Activated CD4-positive, alpha-beta T cell treated with anti-CD3 and anti-CD28 coated beads for 36 hours (primary cell): ENCODE measurements around the gene SIRPG. TPM values are rescaled to one million over a fixed set of nuclear protein-coding genes. Genes with fewer than 3 reads are reported as not detected.
"Not testable (repeated sequence)": the region's sequence is repeated elsewhere in the genome, so short reads cannot be mapped to it uniquely, and the experiment has no call there.

Experiments used
- ATAC-seq: fragments of 200-7000 bp; cut with Tn5 transposase; one replicate; pipeline ENCODE4 v1.10.0; 2021; ENCODE audit warnings: mild to moderate bottlenecking, moderate library complexity
- CTCF ChIA-PET: fragments of 350-600 bp; sonication (Branson Sonifier 250); formaldehyde crosslinking; loops from one replicate; lab custom pipeline; 2021; ENCODE audit warnings: antibody characterized with exemption; lab: Charles Lee
- POLR2A ChIA-PET: fragments of 350-600 bp; sonication (Branson Sonifier 250); formaldehyde crosslinking; loops from one replicate; lab custom pipeline; 2021; ENCODE audit warnings: antibody characterized with exemption, inconsistent platforms; lab: Charles Lee
- DNase-seq: peaks from one replicate; pipeline ENCODE4 v3.0.0-alpha.2; 2020
- H3K27ac Mint-ChIP-seq: one replicate; pipeline ENCODE4 v1.8.0; 2021; ENCODE audit warnings: mixed read lengths
- H3K27me3 Mint-ChIP-seq: one replicate; pipeline ENCODE4 v1.8.0; 2021; ENCODE audit warnings: mixed read lengths
- H3K36me3 Mint-ChIP-seq: one replicate; pipeline ENCODE4 v1.8.0; 2021; ENCODE audit warnings: low read depth, mixed read lengths
- H3K4me1 Mint-ChIP-seq: one replicate; pipeline ENCODE4 v1.8.0; 2021; ENCODE audit warnings: mixed read lengths
- H3K4me3 Mint-ChIP-seq: one replicate; pipeline ENCODE4 v1.8.0; 2021; ENCODE audit warnings: mild to moderate bottlenecking, moderate library complexity, mixed read lengths
- H3K9me3 Mint-ChIP-seq: one replicate; pipeline ENCODE4 v1.8.0; 2021; ENCODE audit warnings: low read depth, mixed read lengths
- intact Hi-C, 2 experiments: fragments of 100-400 bp; cut with DNase I in 1 of 2; cut with micrococcal nuclease in 1 of 2; formaldehyde crosslinking; loops; one replicate each; pipeline versions ENCODE4 v1.14.2 to v1.15.1; 2022 to 2024; cut with DNase I, micrococcal nuclease
- total RNA-seq, 2 experiments: library from RNA; stranded (reverse); gene quantifications; one replicate each; pipeline ENCODE4 v1.2.3, GENCODE V29; 2021

Gene SIRPG
- total RNA-seq, 2 experiments from 2014 or later, result 34.3 to 48.7 TPM

DNA sequence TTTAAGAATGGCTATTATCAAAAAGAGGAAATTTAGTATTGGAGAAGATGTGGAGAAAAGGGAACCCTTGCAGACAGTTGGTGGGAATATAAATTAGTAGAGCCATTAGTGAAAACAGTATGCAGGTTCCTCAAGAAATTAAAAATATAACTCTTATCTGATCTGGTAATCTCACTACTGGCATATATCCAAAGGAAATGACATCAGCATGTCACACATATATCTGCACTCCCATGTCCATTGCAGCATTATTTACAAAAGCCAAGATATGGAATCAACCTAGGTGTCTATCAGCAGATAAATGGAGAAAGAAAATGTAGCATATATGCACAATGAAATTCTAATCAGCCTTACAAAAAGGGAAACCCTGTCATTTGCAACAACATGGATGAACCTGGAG is 2.6 kb downstream of the SIRPG start:
- Mint-ChIP-seq H3K36me3 (peaks cover 39% of the 10 kb centered on the region), H3K4me1 (peaks cover 89% of the 10 kb centered on the region), H3K4me3 (peak overlapping the region; percentile 78), H3K27ac (peak overlapping the region; percentile 90), H3K9me3 (peaks cover 14% of the 10 kb centered on the region), H3K27me3 (no peaks in the 10 kb centered on the region)
- DNase-seq (no peak), ATAC-seq (no peak)
- CTCF ChIA-PET, result no interaction called here
- POLR2A ChIA-PET, result no interaction called here
- intact Hi-C loops, result loop anchor here in 1 of 2 experiments (5.0 kb wide), 1 partner anchor 77 kb away; no protein-coding TSS in a partner anchor

DNA sequence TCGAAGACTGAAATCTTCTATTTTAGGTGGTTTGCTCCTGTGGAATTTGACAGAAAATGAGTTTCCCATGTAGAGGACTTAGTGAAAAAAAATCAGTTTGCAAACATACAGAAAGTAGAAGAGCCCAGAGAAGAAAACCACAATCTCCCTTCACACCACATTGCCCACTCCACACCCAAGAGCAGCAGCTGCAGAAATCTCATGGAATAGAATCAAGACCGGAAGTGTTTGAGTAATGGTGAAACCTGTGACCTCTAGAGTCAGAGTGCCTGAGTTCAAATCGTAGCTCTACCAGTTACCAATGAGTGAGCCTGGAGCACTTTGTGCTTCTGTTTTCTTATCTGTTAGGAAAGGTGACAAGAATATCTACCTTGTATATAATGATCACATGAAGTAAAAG is 4.6 kb downstream of the SIRPG start:
- peak overlapping the region; percentile 81 for H3K27ac Mint-ChIP-seq
- H3K36me3 Mint-ChIP-seq, result peaks cover 53% of the 10 kb centered on the region
- POLR2A ChIA-PET, result no interaction called here
- ATAC-seq (peak; percentile 25), DNase-seq (no peak)
- H3K27me3 Mint-ChIP-seq, result no peaks in the 10 kb centered on the region
- intact Hi-C loops, result loop anchor here in 1 of 2 experiments (2.0 kb wide), 2 partner anchors 20 kb away; no protein-coding TSS in a partner anchor
- peak overlapping the region; percentile 2 for H3K4me3 Mint-ChIP-seq
- H3K4me1 Mint-ChIP-seq, result peaks cover 83% of the 10 kb centered on the region
- CTCF ChIA-PET, result no interaction called here
- H3K9me3 Mint-ChIP-seq, result peaks cover 14% of the 10 kb centered on the region

DNA sequence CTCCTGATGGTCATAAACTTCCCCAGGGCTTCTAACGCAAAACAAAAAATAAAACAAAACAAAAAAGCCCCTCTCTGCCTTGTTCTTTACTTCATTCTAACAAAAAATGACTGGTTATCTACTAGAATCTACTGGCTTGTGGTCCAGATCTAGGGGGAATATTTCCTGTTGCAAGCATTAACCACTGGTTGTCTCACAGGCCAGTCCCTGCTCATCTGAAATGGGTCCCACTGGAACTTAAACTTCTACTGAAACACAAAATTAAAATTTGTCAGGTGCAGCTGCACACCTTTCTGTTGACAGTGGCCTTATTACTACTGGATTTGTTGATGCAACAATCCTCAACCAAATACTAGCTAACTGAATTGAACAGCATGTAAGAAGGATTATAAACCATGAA is 5.5 kb downstream of the SIRPG start:
- ATAC-seq (no peak), DNase-seq (no peak)
- POLR2A ChIA-PET, result no interaction called here
- peaks cover 60% of the 10 kb centered on the region for H3K36me3 Mint-ChIP-seq
- CTCF ChIA-PET, result interaction anchor here (0.6 to 1.4 kb wide), 2 partner anchors 9 to 95 kb away, joined by 3 read pairs; partner anchors contain the start of gene SIRPD
- H3K27me3 Mint-ChIP-seq, result no peaks in the 10 kb centered on the region
- H3K27ac Mint-ChIP-seq, result peak overlapping the region; percentile 19
- no peak overlapping the region for H3K4me3 Mint-ChIP-seq
- peaks cover 84% of the 10 kb centered on the region for H3K4me1 Mint-ChIP-seq
- intact Hi-C loops, result loop anchor here in 1 of 2 experiments (2.0 kb wide), 2 partner anchors 19 to 21 kb away; no protein-coding TSS in a partner anchor
- peaks cover 14% of the 10 kb centered on the region for H3K9me3 Mint-ChIP-seq

DNA sequence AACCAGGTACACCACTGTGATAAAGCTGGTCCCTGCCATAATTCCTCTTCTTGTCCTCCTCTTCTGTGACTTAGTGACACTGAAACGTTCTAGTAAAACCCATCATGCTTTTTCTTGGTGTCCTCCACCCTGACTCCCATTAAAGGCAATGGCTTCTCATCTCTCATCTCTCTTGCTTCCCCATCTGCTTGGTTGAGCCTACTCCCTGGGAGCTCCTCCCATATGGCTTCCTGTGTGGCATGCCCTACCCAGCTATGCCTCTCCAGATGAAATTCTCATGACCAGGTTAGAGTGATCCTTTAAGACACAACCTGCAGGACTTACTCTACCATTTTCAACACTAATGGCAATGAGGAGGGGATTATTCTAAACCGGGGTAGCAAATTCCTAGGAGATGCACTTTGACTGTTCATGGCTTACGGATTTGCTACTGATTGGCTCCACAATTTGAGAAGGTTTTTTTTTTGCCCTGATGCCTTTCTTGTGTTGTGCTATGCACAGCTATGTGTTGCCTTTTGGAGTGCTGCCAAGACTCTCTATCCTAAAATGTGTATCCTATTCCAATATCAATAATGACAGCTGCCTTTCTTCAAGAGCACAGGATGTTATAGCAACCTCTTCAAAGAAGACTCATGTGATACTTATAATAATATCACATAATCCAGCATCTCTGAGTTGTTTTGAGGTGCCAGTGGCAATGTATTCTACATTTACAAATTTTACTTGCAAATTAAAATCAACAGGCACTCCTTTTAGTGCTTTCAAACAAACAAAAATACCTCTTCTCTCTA is 6.1 kb downstream of the SIRPG start:
- DNase-seq, result no peak
- peak overlapping the region; percentile 67 for H3K27ac Mint-ChIP-seq
- H3K4me1 Mint-ChIP-seq, result peaks cover 86% of the 10 kb centered on the region
- peaks cover 14% of the 10 kb centered on the region for H3K9me3 Mint-ChIP-seq
- H3K4me3 Mint-ChIP-seq, result no peak overlapping the region
- CTCF ChIA-PET, result interaction anchor here (0.6 to 1.5 kb wide), 4 partner anchors 9 to 462 kb away, joined by 3 to 5 read pairs (median 3); partner anchors contain the start of gene SIRPD
- H3K27me3 Mint-ChIP-seq, result no peaks in the 10 kb centered on the region
- POLR2A ChIA-PET, result interaction anchor here (0.6 kb wide), 2 partner anchors 125 to 881 kb away, joined by 3 read pairs; no protein-coding TSS in a partner anchor
- intact Hi-C loops, result loop anchor here in 1 of 2 experiments (2.0 kb wide), 2 partner anchors 19 to 21 kb away; no protein-coding TSS in a partner anchor
- peaks cover 62% of the 10 kb centered on the region for H3K36me3 Mint-ChIP-seq
- no peak for ATAC-seq

DNA sequence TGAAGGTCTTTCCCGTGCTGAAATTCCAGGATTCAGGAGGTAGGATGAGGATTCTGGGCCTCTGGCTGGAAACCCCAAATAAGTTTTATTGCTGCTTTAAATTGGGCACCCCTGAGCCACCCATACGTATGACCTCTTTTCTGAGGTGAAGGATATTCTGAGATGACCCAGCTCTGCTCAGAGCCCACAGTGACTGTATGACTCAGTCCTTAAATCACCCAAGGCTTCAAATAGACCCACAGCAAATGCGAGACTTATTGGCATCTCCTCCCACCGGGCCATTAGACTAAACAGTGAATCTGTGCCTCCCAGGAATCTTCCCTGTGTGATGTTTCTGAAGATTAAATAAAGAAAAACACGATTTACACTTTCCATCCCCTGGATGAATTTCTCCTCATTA is 9.5 kb downstream of the SIRPG start:
- intact Hi-C loops, result no loop called here
- Mint-ChIP-seq H3K27me3 (no peaks in the 10 kb centered on the region), H3K36me3 (peaks cover 58% of the 10 kb centered on the region), H3K27ac (no peak overlapping the region), H3K4me3 (no peak overlapping the region), H3K4me1 (peaks cover 72% of the 10 kb centered on the region), H3K9me3 (peaks cover 4% of the 10 kb centered on the region)
- POLR2A ChIA-PET, result interaction anchor here (1.6 to 2.0 kb wide), 2 partner anchors 11 to 17 kb away, joined by 4 read pairs; no protein-coding TSS in a partner anchor
- no peak for DNase-seq
- CTCF ChIA-PET, result interaction anchor here (0.7 to 1.3 kb wide), 4 partner anchors 9 to 144 kb away, joined by 3 to 5 read pairs (median 4); partner anchors contain the start of gene SIRPG
- peak; percentile 46 for ATAC-seq

DNA sequence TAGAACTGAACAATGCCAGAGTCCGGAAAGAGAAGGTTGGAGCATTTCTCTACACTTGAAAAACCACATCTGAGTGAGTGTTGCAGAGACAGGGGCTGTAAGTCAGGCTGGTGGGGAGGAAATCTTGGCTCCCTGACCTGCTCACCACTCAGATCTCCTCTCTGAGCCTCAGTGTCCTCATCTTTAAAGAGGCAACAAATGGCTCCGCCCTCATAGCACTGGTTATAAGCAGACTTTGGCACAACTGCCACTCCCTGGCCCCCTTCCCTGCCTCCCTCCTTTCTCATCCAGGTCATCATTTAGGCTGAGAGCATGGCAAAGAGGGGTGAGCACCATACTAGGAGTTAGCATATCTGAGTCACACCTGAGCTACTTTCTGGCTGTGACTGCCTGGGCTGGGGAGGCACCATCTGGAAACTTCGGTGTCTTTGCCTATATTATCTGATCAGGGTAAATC is 10.6 kb downstream of the SIRPG start:
- ATAC-seq, result peak; percentile 81
- ChIA-PET POLR2A (interaction anchor here (0.9 to 2.0 kb wide), 2 partner anchors 18 to 37 kb away, joined by 3 to 4 read pairs; no protein-coding TSS in a partner anchor), CTCF (interaction anchor here (0.7 to 1.3 kb wide), 5 partner anchors 11 to 898 kb away, joined by 3 to 5 read pairs (median 3); partner anchors contain the start of gene SIRPG)
- Mint-ChIP-seq H3K9me3 (peaks cover 1% of the 10 kb centered on the region), H3K36me3 (peaks cover 53% of the 10 kb centered on the region), H3K4me1 (peaks cover 63% of the 10 kb centered on the region), H3K4me3 (no peak overlapping the region), H3K27me3 (no peaks in the 10 kb centered on the region), H3K27ac (peak overlapping the region; percentile 89)
- peak; percentile 67 for DNase-seq
- intact Hi-C loops, result no loop called here

DNA sequence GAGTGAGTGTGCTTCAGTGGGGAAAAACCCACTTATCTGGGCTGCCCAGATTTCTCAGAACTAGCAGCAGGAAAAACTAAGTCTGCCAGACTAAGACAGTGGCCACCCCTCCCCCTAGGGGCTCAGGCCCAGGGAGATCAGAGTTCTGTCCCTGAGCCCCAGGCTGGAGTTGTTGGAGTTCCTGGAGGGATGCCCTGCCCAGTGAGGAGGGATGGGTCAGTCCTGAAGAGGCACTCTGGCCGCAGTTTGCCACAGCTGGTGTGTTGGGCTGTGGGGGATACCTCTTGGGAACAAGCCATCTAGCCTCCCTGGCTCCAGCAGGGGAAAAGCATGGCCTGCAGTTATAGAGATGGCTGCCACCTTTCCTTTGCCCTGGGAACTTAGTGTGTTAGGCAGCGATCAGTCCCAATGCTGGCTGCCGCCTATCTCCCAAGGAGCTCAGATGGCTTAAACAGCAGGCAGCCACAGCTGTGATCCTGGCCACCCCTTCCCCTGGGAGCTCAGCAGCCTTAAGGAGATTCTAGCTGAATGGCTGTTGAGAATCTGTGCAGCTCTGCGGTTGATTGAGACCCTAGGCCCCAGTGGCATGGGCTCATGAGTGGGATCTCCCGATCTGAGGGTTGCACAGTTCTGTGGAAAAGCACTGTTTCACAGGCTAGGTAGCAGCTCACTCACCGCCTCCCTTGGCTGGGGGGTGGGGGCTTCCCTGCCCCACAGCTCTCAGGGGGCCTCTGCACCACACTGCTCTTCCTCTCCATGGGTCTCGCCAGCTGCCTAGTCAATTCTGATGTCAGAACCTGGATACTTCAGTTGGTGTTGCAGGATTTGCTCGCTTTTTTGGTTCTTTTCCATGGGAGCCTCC is 13.2 kb downstream of the SIRPG start:
- H3K36me3 Mint-ChIP-seq, result peaks cover 52% of the 10 kb centered on the region
- intact Hi-C loops, result no loop called here
- H3K27ac Mint-ChIP-seq, result no peak overlapping the region
- H3K27me3 Mint-ChIP-seq, result no peaks in the 10 kb centered on the region
- ChIA-PET CTCF (interaction anchor here (1.1 kb wide), 1 partner anchor 22 kb away, joined by 3 read pairs; no protein-coding TSS in a partner anchor), POLR2A (no interaction called here)
- no peak overlapping the region for H3K4me3 Mint-ChIP-seq
- peaks cover 42% of the 10 kb centered on the region for H3K4me1 Mint-ChIP-seq
- H3K9me3 Mint-ChIP-seq, result peaks cover 11% of the 10 kb centered on the region
- ATAC-seq, result no peak
- no peak for DNase-seq

DNA sequence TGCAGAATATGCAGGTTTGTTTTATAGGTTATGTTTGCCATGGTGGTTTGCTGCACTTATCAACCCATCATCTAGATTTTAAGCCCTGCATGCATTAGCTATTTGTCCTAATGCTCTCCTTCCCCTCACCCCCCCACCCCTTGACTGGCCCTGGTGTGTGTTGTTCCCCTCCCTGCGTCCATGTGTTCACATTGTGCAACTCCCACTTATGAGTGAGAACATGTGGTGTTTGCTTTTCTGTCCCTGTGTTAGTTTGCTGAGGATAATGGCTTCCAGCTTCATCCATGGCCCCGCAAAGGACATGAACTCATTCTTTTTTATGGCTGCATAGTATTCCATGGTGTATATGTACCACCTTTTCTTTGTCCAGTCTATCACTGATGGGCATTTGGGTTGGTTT is 18.9 kb downstream of the SIRPG start:
- H3K4me3 Mint-ChIP-seq, POLR2A ChIA-PET, ATAC-seq, H3K27ac Mint-ChIP-seq, intact Hi-C loops, H3K27me3 Mint-ChIP-seq, CTCF ChIA-PET, DNase-seq: not testable (repeated sequence)
- H3K9me3 Mint-ChIP-seq, result peaks cover 10% of the 10 kb centered on the region
- H3K4me1 Mint-ChIP-seq, result peaks cover 20% of the 10 kb centered on the region
- H3K36me3 Mint-ChIP-seq, result peaks cover 40% of the 10 kb centered on the region

DNA sequence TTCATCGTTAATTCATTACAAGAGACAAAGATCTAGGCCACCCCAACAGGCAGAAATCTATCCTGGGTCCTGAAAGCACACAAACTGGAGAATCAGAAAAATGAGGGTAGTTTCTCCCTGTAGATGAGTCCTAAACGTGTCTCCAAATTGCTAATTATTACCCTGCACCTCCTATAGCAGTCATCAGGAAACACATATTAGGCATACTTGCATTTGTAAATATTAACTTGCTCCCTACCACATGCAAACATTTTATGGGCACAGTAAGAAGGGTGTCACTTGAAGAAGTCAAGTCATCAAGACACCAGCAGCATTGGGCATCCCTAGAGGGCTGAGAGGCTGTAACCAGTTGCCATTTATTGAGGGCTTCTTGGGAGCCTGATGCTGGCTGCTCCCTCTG is 19.8 kb downstream of the SIRPG start:
- POLR2A ChIA-PET, result no interaction called here
- no peaks in the 10 kb centered on the region for H3K27me3 Mint-ChIP-seq
- H3K36me3 Mint-ChIP-seq, result peaks cover 43% of the 10 kb centered on the region
- no peak overlapping the region for H3K27ac Mint-ChIP-seq
- ATAC-seq, result no peak
- no peak for DNase-seq
- H3K9me3 Mint-ChIP-seq, result peaks cover 10% of the 10 kb centered on the region
- peaks cover 27% of the 10 kb centered on the region for H3K4me1 Mint-ChIP-seq
- no peak overlapping the region for H3K4me3 Mint-ChIP-seq
- intact Hi-C loops, result no loop called here
- CTCF ChIA-PET, result no interaction called here

DNA sequence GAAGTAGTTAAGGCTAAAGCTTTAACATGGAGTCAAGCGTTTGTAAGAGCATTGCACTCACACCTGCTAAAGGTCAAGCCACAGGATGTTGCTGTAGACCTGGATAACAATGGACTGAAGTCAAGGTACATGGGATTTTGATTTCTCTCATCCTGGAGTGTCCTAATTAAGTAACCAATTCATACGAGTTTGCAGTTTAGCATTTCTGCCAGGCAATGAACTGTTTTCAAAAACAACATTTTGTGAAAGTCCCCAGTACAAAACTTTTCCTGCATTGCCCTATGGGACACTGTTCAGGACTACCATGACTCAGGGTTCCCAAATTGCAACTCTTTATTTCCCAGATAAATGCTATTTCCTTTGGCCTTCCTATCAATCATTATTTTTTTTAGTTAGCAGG is 20.4 kb downstream of the SIRPG start:
- intact Hi-C loops, result no loop called here
- H3K27ac Mint-ChIP-seq, result no peak overlapping the region
- no peak for ATAC-seq
- no peak for DNase-seq
- no peaks in the 10 kb centered on the region for H3K27me3 Mint-ChIP-seq
- no peak overlapping the region for H3K4me3 Mint-ChIP-seq
- peaks cover 32% of the 10 kb centered on the region for H3K4me1 Mint-ChIP-seq
- H3K9me3 Mint-ChIP-seq, result peaks cover 10% of the 10 kb centered on the region
- peaks cover 45% of the 10 kb centered on the region for H3K36me3 Mint-ChIP-seq
- POLR2A ChIA-PET, result no interaction called here
- CTCF ChIA-PET, result interaction anchor here (0.7 kb wide), 1 partner anchor 301 kb away, joined by 3 read pairs; no protein-coding TSS in a partner anchor

DNA sequence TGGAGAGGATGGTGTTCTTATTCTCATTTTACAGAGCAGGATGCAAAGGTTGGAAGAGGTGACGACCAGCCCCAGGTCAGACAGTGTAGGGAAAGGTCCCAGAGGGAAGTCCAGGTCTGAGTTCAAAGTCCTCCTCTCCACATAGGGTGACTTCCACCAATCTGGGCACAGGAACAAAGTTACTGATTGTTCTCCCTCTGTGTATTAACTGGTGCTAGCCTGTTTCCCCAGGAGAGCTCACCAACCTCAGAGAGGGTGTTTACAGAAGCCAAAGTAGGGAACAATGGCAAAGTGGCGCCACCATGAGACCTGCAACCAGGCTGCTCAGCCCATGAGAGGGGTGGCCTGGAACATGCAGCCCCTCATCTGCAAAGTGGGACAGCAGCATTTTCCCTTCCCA is 21.0 kb downstream of the SIRPG start:
- Mint-ChIP-seq H3K27me3 (no peaks in the 10 kb centered on the region), H3K9me3 (peaks cover 10% of the 10 kb centered on the region), H3K36me3 (peaks cover 50% of the 10 kb centered on the region), H3K4me1 (peaks cover 38% of the 10 kb centered on the region), H3K27ac (peak overlapping the region; percentile 21), H3K4me3 (no peak overlapping the region)
- ATAC-seq (no peak), DNase-seq (no peak)
- ChIA-PET CTCF (interaction anchor here (0.7 kb wide), 1 partner anchor 300 kb away, joined by 3 read pairs; no protein-coding TSS in a partner anchor), POLR2A (no interaction called here)
- intact Hi-C loops, result no loop called here
